Colonic mucosa (tissue), 4 donors: ENCODE data around the gene SLC39A13. TPM values are rescaled to one million over a fixed set of nuclear protein-coding genes. Genes with fewer than 3 reads are reported as not detected.

ENCODE experiments used
- DNase-seq: peaks from one replicate; pipeline ENCODE4 v3.0.0-alpha.2; 2020
- H3K27ac ChIP-seq: fragments of 200-600 bp; one replicate; pipeline ENCODE4 v1.8.0; 2021
- H3K27me3 ChIP-seq: fragments of 200-600 bp; one replicate; pipeline ENCODE4 v1.8.0; 2021
- H3K36me3 ChIP-seq: fragments of 200-600 bp; one replicate; pipeline ENCODE4 v1.8.0; 2021
- H3K4me1 ChIP-seq: fragments of 200-600 bp; one replicate; pipeline ENCODE4 v1.8.0; 2021; ENCODE audit warnings: mild to moderate bottlenecking
- H3K4me3 ChIP-seq: fragments of 200-600 bp; one replicate; pipeline ENCODE4 v1.8.0; 2021
- H3K9ac ChIP-seq, 2 donors: one replicate each; pipeline ENCODE4 v1.7.0; 2013; ENCODE audit warnings: control low read depth in 2 of 2, low read depth in 2 of 2, low read length in 2 of 2
- H3K9me3 ChIP-seq: fragments of 200-600 bp; one replicate; pipeline ENCODE4 v1.8.0; 2021
- intact Hi-C: fragments of 100-400 bp; cut with DNase I; formaldehyde crosslinking; loops from one replicate; pipeline ENCODE4 v1.14.1; 2022
- total RNA-seq, 2 donors: library from RNA; stranded (reverse); fragmentation: NEBNext Ultra II Directional in 1 of 2; extraction: Animal tissue kit (Norgen Biotek cat#: 25700) in 1 of 2; gene quantifications; one replicate each; pipeline ENCODE4 v1.2.1, GENCODE V29; 2021
- TF ChIP-seq, protein P1 (sequence below): fragments of 200-600 bp; IDR thresholded peaks from one replicate; pipeline ENCODE4 v1.8.0; 2022; ENCODE audit warnings: antibody characterized with exemption, mild to moderate bottlenecking
- donor health status: healthy.
- donor health status: DM: no; HTN: no; CAD: no.
- donor health status: DM: no; HTN: no; CAD: no.

Gene SLC39A13
- total RNA-seq, 2 donors from 2014 or later, result 14.3 to 18.6 TPM

GRCh38 chr11:47436726-47437125 lies 28.3 kb downstream of the SLC39A13 start:
- intact Hi-C loops, result no loop called here
- H3K36me3 ChIP-seq, result no peaks in the 10 kb centered on the region

GRCh38 chr11:47437218-47437745 lies 28.9 kb downstream of the SLC39A13 start:
- no peaks in the 10 kb centered on the region for H3K4me1 ChIP-seq
- H3K36me3 ChIP-seq, result no peaks in the 10 kb centered on the region
- no peak overlapping the region for H3K9ac ChIP-seq
- H3K27ac ChIP-seq, result no peak overlapping the region
- H3K4me3 ChIP-seq, result no peak overlapping the region
- H3K27me3 ChIP-seq, result no peaks in the 10 kb centered on the region
- TF ChIP-seq, protein P1, sequence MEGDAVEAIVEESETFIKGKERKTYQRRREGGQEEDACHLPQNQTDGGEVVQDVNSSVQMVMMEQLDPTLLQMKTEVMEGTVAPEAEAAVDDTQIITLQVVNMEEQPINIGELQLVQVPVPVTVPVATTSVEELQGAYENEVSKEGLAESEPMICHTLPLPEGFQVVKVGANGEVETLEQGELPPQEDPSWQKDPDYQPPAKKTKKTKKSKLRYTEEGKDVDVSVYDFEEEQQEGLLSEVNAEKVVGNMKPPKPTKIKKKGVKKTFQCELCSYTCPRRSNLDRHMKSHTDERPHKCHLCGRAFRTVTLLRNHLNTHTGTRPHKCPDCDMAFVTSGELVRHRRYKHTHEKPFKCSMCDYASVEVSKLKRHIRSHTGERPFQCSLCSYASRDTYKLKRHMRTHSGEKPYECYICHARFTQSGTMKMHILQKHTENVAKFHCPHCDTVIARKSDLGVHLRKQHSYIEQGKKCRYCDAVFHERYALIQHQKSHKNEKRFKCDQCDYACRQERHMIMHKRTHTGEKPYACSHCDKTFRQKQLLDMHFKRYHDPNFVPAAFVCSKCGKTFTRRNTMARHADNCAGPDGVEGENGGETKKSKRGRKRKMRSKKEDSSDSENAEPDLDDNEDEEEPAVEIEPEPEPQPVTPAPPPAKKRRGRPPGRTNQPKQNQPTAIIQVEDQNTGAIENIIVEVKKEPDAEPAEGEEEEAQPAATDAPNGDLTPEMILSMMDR, result no peak
- H3K9me3 ChIP-seq, result no peaks in the 10 kb centered on the region
- intact Hi-C loops, result no loop called here
- DNase-seq, result no peak

More at GRCh38 chr11:47436726-47437125, 28.3 kb downstream of the SLC39A13 start:
- no peaks in the 10 kb centered on the region for H3K9me3 ChIP-seq
- TF ChIP-seq, protein P1, result no peak
- H3K4me3 ChIP-seq, result no peak overlapping the region
- no peak overlapping the region for H3K9ac ChIP-seq
- no peaks in the 10 kb centered on the region for H3K4me1 ChIP-seq
- H3K27me3 ChIP-seq, result no peaks in the 10 kb centered on the region
- no peak for DNase-seq
- no peak overlapping the region for H3K27ac ChIP-seq

- H3K36me3 ChIP-seq, result no peaks in the 10 kb centered on the region
- intact Hi-C loops, result no loop called here
- H3K27me3 ChIP-seq, result no peaks in the 10 kb centered on the region
- no peak for DNase-seq
- no peak overlapping the region for H3K27ac ChIP-seq
- no peaks in the 10 kb centered on the region for H3K9me3 ChIP-seq
- no peak overlapping the region for H3K4me3 ChIP-seq
- TF ChIP-seq, protein P1, result no peak
- no peaks in the 10 kb centered on the region for H3K4me1 ChIP-seq
- no peak overlapping the region for H3K9ac ChIP-seq
Measured at GRCh38 chr11:47437746-47438418, 29.5 kb downstream of the SLC39A13 start.

- intact Hi-C loops, result no loop called here
Measured at GRCh38 chr11:47438721-47439120, 30.3 kb downstream of the SLC39A13 start.

DNA sequence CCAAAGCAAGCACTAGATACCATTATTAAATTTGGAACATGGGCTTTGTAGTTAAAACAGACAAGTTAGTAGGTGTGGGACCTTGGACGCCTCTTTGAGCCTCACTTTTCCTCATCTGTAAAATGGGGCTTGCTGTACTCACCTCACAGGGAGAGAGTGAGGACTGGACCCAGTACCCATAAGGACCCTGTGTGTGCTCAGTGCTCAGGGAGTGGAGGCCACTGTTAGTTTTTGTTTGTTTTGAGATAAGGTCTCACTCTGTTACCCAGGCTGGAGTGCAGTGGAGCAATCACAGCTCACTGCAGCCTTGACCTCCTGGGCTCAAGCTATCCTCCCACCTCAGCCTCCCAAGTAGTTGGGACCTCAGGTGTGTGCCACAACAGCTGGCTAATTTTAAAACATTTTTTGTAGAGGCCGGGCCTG lies 31.7 kb downstream of the SLC39A13 start:
- intact Hi-C loops, result no loop called here
- no peaks in the 10 kb centered on the region for H3K4me1 ChIP-seq

More at GRCh38 chr11:47438721-47439120, 30.3 kb downstream of the SLC39A13 start:
- Histone ChIP-seq H3K36me3 (no peaks in the 10 kb centered on the region), H3K27me3 (no peaks in the 10 kb centered on the region), H3K4me3 (no peak overlapping the region), H3K27ac (no peak overlapping the region), H3K4me1 (no peaks in the 10 kb centered on the region), H3K9ac (no peak overlapping the region), H3K9me3 (no peaks in the 10 kb centered on the region)
- no peak for DNase-seq
- TF ChIP-seq, protein P1, result no peak

More for the DNA sequence above, 31.7 kb downstream of the SLC39A13 start:
- TF ChIP-seq, protein P1, result no peak
- Histone ChIP-seq H3K9me3 (no peaks in the 10 kb centered on the region), H3K9ac (no peak overlapping the region), H3K27me3 (no peaks in the 10 kb centered on the region), H3K4me3 (no peak overlapping the region), H3K27ac (no peak overlapping the region), H3K36me3 (no peaks in the 10 kb centered on the region)
- DNase-seq, result no peak
